ENCODE measurements around the gene PUS7.
"Not testable (repeated sequence)": the region's sequence is repeated elsewhere in the genome, so short reads cannot be mapped to it uniquely, and the experiment has no call there.

PUS7 gene

GRCh38 chr7:105521717-105522463 is at the start of gene PUS7:
Gene PUS7, minus strand, starts transcription at chr7:105522271. Its CDS starts 13,759 bp downstream, at chr7:105508512.
- FAIRE-seq (peak; percentile 76), DNase-seq (ENCODE audit: insufficient read length, low spot score) (peak; percentile 89)

- no peak for DNase-seq (ENCODE audit: insufficient read length, low spot score)
- no peak for FAIRE-seq
Measured at GRCh38 chr7:105567821-105568220, 45.8 kb upstream of the PUS7 start.

- FAIRE-seq (no peak), DNase-seq (ENCODE audit: insufficient read length, low spot score) (no peak)
Measured at GRCh38 chr7:105567024-105567423, 45.0 kb upstream of the PUS7 start.

- DNase-seq (ENCODE audit: insufficient read length, low spot score) = no peak
- FAIRE-seq = no peak
Measured at GRCh38 chr7:105565190-105565589, 43.1 kb upstream of the PUS7 start.

- FAIRE-seq (no peak), DNase-seq (ENCODE audit: insufficient read length, low spot score) (no peak)
Measured at GRCh38 chr7:105559926-105560325, 37.9 kb upstream of the PUS7 start.

GRCh38 chr7:105538339-105538738 is 16.3 kb upstream of the PUS7 start:
- FAIRE-seq = no peak

GRCh38 chr7:105532709-105533460 is 10.8 kb upstream of the PUS7 start:
- FAIRE-seq = no peak
- no peak for DNase-seq (ENCODE audit: insufficient read length, low spot score)

More at GRCh38 chr7:105538339-105538738, 16.3 kb upstream of the PUS7 start:
- no peak for DNase-seq (ENCODE audit: insufficient read length, low spot score)

GRCh38 chr7:105531792-105532671 is 10.0 kb upstream of the PUS7 start, which contains the start of gene RINT1:
Gene RINT1, plus strand, starts transcription at chr7:105532201. Its CDS starts 115 bp downstream, at chr7:105532316.
- FAIRE-seq (peak; percentile 82), DNase-seq (ENCODE audit: insufficient read length, low spot score) (peak; percentile 77)

GRCh38 chr7:105530546-105530945 is 8.5 kb upstream of the PUS7 start:
- FAIRE-seq (no peak), DNase-seq (ENCODE audit: insufficient read length, low spot score) (no peak)

- no peak for FAIRE-seq
- DNase-seq (ENCODE audit: insufficient read length, low spot score) = no peak
Measured at GRCh38 chr7:105530126-105530525, 8.1 kb upstream of the PUS7 start.

- not testable (repeated sequence) for DNase-seq (ENCODE audit: insufficient read length, low spot score); FAIRE-seq
Measured at GRCh38 chr7:105527737-105528136, 5.7 kb upstream of the PUS7 start.

GRCh38 chr7:105524840-105525239 is 2.8 kb upstream of the PUS7 start:
- FAIRE-seq = no peak
- DNase-seq (ENCODE audit: insufficient read length, low spot score) = no peak

- FAIRE-seq; DNase-seq (ENCODE audit: insufficient read length, low spot score): not testable (repeated sequence)
Measured at GRCh38 chr7:105524423-105524822, 2.4 kb upstream of the PUS7 start.

- FAIRE-seq (peak; percentile 64), DNase-seq (ENCODE audit: insufficient read length, low spot score) (peak; percentile 40)
Measured at GRCh38 chr7:105521027-105521716, 899 bp downstream of the PUS7 start.

- FAIRE-seq; DNase-seq (ENCODE audit: insufficient read length, low spot score): not testable (repeated sequence)
Measured at GRCh38 chr7:105520620-105521019, 1.5 kb downstream of the PUS7 start.

GRCh38 chr7:105519353-105519752 is 2.7 kb downstream of the PUS7 start:
- FAIRE-seq (no peak), DNase-seq (ENCODE audit: insufficient read length, low spot score) (no peak)

- DNase-seq (ENCODE audit: insufficient read length, low spot score); FAIRE-seq: not testable (repeated sequence)
Measured at GRCh38 chr7:105515610-105516009, 6.5 kb downstream of the PUS7 start.

GRCh38 chr7:105512926-105513526 is 9.0 kb downstream of the PUS7 start:
- FAIRE-seq = no peak
- DNase-seq (ENCODE audit: insufficient read length, low spot score) = no peak

GRCh38 chr7:105512415-105512814 is 9.7 kb downstream of the PUS7 start:
- DNase-seq (ENCODE audit: insufficient read length, low spot score) = no peak
- FAIRE-seq = no peak

GRCh38 chr7:105502173-105502572 is 19.9 kb downstream of the PUS7 start:
- DNase-seq (ENCODE audit: insufficient read length, low spot score) = no peak
- FAIRE-seq = no peak

All from GM19239 (cell line).